AG08396 (cell line): ENCODE results near the gene TESMIN.
A peak's percentile ranks its signal among the peaks of the same experiment; 100 is the strongest.

Experiments used
- DNase-seq: peaks from one replicate; pipeline ENCODE4 v3.0.0; 2012; ENCODE audit warnings: low spot score, mixed read lengths

The TESMIN gene, protein sequence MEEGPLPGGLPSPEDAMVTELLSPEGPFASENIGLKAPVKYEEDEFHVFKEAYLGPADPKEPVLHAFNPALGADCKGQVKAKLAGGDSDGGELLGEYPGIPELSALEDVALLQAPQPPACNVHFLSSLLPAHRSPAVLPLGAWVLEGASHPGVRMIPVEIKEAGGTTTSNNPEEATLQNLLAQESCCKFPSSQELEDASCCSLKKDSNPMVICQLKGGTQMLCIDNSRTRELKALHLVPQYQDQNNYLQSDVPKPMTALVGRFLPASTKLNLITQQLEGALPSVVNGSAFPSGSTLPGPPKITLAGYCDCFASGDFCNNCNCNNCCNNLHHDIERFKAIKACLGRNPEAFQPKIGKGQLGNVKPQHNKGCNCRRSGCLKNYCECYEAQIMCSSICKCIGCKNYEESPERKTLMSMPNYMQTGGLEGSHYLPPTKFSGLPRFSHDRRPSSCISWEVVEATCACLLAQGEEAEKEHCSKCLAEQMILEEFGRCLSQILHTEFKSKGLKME

DNA sequence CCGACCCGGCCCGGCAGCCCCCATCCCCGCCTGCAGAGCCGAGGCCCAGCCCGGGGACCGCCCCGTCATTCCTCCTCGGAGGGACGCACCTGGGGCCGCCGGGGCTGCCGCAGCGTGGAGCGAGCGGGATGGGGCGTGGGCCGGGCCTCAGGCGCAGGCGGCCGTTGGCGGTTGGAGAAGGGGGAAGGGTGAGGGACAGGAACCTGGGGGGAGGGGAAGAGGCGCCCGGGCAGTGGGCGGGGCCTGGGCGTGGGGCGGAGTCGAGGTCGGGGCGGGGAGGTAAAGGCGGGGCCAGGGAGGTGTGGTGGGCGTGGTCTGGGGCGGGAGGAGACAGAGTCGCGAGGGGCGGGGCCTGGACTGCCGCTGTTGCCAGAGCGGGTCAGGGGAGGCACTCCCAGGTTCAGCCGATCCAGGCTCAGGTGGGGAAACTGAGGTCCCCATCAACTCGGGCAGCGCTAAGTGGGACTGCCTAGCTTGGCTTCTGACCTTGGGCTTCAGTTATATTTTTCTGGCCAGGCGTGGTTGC, at the start of gene TESMIN:
Gene TESMIN, minus strand, starts transcription at position 190 of the 526 bp plus-strand sequence. CDS start 860 bp downstream, outside the sequence.
- peak; percentile 98 for DNase-seq

DNA sequence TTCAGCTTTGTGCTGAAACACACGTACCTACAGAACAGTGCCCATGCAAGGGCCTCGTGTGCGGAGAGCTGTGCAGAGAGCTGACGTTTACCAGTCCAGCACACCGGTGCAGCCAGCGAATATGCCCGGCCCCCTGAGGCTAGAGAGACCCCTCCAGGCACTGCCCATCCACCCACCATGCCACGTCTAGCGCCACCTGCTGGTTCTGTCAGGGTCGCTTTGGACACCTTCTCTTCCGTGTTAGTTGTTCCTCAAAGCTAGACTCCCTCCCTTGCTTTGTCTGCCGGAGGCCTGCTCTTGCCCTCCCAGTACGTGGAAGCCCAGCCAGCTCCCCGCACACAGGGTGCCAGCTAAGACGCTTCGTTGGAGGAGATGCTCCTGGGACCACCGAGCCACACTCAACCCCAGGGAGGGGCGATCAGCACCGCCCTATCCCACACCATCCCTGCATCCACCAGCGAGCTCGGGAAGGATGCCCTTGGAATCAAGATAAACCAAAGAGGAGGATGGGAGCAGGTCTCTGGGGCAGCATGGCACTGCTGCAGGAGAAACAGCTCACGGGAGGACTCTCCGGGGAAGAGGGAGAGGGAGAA, 47.0 kb upstream of the TESMIN start:
- DNase-seq: peak; percentile 42

DNA sequence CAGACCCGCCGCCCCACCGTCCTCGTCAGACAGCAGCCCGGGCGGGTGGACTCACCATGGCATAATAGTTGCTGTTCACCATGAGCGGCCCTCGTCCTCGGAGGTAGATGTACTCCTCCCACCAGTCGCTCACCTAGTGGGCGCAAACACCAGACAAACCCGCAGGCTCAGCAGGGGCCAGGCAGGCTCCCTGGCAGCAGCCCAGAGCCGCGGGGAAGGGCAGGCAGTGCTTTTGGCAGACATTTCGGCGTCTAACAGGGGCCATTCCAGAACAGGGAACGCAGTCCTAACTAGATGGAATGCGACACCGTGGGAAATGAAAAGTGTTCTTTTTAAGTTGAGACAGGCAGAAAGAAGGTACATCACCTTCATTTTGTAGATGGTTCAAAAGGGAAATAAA, 45.5 kb upstream of the TESMIN start:
- DNase-seq: no peak

DNA sequence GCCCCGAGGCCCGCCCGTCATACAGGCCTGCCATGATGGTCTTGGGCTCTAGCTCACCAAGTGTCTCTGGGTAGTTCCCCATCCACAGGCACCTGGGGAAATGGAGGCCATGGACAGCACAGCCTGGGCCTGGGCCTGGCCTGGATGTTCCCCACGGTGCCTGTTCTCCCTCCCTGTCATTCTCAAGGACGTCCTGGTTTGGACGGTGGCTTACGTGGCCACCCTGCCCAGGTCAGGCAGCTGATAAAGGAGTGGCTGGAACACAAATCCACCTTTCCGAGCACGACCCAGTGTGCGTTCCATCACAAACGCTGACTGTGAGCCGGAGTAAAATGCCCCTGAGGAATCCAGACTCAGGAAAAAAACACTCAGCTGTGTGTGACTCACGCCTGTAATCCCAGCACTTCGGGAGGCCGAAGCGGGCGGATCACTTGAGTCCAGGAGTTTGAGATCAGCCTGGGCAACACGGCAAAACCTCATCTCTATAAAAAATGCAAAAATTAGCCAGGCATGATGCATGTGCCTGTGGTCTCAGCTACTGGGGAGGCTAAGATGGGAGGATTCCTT, 41.2 kb upstream of the TESMIN start:
- DNase-seq: no peak

DNA sequence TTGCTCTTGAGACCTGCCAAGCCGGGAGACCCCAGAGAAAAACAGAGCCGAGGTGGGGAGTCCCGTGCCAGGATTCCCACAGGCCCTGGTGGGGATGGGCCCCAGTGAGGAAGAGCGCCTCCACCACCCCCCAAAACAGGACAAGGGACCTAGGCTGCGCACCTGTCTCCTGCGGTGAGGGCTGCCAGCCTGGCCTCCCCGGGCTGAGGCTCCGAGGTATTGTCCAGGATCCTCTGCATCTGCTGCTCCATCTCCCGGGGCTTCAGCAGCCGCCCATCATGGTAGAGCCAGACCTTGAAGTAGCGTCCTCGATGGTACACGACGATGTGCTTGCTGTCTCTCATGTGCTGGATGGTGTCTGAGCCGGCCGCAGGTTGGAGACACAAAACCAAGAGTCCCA, 33.3 kb upstream of the TESMIN start:
- DNase-seq: no peak

DNA sequence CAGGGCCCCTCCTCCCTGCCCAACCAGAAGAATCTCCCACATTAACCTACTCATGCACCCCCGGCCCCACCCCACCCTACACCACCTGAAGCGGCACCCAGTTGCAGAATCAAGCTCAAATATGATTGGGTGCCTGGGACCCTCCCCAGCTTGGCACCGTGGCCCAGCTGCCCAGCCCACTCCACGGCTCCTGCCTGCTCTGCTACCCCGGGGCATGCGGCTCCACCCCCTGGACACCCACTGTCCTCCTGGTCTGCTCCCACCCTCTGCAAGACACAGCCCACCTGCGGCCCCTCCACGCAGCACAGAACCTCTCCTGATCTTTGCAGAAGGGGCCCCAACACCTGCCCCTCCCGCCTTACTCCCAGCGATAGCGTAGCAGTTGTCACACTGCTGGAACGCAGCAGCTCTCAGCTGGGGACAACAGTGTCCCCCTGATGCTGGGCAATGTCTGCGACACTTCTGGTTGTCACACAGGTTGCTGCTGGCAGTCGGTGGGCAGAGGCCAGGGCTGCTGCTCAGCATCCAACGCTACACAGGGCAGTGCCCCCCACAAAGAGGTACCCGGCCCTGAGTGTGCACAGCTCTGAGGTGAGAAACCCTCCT, 32.0 kb upstream of the TESMIN start:
- no peak for DNase-seq

DNA sequence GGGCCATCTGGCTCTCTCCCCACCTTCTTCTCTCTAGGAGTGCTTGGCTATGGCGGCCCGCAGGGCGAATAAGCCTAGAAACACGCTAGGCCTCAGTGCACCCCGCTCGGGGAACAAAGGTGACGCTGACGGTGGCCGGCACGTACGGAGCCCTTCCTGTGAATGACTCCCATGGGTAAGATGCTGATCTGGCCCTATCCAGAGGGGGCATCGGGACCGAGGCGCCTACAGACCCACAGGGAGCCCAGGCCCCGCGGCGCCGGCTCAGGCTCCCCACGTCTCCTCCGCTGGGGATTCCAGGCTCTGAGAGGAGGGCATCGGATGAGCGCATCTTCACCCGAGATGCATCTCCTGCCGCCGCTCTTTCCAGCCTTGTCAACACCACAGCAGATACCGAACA, 31.4 kb upstream of the TESMIN start:
- DNase-seq: no peak

DNA sequence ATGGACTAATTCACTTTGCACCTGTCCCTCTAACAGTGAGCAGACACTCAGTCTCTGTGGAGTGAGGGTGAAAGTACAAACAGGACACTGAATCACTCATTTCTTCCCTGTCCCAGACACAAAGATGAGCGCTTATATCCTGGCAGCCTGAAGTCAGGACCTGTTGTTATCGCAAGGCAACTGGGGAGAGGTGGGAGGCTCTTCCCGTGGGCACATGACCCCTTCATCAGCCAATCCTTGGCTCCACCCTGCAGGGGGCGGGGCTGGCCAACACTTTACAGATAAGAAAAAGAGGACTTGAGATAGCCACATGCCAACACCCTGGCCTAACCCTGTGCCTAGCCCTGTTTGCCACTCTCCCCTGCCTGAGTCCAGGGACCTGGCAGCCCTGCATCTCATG, 29.5 kb upstream of the TESMIN start:
- no peak for DNase-seq

DNA sequence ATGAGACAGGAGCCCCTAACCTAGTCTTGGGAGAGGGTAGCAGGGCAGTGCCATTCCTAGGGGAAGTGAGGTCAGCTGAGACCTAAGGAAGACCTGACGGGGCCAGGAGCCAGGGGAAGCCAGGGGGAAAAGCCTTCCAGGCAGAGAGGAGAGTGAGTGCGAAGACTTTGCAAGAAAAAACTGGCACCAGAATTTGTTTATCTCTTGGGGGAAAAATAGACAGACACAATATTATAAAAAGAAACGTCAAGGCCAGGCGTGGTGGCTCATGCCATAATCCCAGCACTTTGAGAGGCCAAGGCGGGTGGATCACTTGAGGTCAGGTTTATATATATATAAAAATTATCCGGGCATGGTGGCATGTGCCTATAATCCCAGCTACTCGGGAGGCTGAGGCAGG, 26.9 kb upstream of the TESMIN start:
- DNase-seq: no peak

DNA sequence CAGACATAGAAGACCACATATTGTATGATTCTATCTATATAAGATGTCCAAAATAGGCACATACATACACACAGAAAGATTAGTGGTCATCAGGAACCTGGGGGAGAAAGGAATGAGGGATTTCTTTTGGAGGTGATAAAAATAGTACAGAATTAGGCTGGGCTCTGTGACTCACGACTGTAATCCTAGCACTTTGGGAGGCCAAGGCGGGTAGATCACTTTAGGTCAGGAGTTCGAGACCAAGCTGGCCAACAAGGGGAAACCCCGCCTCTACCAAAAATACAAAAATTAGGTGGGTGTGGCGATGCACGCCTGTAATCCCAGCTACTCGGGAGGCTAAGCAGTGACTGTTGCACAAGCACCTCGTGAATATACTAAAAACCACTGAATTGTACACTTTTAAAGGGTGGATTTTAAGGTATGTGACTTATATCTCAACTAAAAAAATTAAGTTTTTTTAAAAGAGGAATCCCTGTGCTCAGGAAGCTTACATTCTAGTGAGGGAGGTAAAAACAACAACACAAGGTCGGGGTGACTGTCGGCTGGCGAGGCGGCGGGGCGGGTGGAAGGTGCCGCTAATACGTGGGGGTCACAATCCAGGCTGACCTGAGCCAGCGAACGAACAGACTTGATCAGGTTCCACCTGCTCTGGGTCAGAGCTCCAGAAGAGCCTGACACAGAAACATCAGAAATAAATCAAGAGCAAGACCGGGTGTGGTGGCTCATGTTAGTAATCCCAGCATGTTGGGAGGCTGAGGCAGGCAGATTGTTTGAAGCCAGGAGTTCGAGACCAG, 25.3 kb upstream of the TESMIN start:
- DNase-seq: no peak

DNA sequence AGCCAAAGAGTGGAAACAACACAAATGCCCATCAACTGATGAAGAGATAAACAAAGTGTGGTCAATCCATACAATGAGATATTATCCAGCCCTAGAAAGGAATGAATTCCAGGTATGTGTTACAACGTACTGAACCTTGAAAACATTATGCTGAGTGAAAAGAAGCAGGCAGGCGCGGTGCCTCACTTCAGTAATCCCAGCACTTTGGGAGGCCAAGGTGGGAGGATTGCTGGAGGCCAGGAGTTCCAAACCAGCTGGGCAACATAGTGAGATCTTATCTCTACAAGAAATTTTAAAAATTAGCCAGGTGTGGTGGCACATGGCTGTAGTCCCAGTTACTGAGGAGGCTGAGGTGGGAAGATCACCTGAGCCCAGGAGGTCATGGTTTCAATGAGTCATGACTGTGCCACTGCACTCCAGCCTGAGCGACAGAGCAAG, 24.6 kb upstream of the TESMIN start:
- no peak for DNase-seq

DNA sequence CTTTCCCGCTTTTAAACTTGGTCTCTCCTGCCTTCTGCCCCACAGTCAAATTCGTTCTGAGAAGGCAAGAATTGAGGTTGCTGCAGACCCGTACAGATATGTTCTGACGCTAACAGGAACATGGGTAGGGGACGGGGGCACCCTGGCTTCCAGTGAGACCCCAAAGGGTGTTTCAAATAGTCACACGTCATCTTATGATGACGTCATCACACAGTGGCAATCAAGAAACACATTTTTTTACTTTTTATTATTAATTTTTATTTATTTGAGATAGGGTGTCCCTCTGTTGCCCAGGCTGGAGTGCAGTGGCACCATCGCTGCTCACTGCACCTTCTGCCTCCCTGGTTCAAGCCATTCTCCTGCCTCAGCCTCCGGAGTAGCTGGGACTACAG, 22.9 kb upstream of the TESMIN start:
- DNase-seq: no peak

DNA sequence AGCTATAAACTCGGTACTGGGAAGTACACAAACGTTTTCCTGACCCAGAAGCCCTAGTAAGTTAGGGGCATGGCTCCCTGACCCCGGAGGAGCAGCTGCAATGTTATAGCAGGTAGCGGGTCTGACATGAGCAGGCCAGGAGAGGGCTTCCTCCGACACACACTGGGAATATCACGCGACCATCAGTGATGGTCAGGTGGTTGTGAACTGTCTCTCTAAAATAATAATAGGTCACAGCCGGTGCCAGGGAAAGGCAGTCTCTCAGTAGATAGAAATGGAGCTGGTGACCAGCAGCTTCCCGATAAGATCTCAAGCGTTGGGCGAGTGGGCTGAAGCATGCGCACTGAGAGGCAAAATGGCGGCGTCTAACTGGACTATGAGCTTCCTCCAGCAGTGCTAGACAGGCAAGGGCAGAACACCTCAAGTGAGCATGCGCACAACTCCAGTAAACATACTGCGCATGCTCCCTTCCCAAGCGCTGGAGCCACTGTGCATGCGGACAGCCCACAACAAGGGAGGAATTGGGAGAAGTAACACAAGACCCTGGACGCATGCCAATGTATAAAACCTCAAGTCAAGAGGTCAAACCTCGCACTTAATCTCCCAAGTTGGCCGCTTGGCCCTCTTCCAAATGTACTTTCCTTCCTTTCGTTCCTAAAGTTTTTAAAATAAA, 22.3 kb upstream of the TESMIN start:
- DNase-seq: peak; percentile 46

DNA sequence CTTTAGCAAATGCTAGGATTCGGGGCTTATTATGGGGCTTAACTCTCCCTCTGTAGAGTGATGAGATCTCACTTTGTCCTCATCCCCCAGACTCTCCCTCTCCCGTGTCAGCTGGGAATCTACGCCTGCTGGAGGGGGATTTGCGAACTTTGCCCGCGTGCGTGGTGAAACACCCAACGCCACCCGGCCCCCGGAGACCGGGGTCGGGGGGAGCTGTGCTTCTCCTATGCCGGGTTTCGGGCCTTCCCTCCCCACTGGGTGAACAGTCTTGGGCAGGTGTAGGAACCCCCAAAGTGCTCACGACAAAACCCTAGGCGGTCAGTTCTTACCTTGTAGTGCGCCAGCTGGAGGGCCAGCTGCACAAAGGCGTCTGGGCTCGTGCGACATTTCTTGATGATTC, 21.6 kb upstream of the TESMIN start:
- no peak for DNase-seq

DNA sequence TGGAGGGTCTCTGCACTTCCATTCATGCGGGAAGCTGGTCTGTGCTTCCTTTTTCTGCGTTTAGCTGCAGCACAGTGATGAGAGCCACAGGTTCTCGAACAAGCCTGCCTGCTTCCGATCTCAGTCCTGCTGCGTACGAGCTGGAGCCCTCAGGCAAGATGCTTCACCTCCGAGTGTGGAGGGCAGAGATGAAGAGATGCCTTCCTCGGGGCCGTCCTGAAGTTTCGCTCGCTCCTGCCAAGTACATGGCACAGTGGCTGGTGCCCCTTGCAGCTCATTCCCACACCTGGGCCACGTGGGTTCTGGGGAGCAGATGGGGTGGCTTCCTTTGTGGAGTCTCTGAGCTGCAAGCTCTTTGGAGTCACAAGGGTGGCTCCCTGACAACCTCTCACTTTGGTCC, 19.5 kb upstream of the TESMIN start:
- DNase-seq: no peak

DNA sequence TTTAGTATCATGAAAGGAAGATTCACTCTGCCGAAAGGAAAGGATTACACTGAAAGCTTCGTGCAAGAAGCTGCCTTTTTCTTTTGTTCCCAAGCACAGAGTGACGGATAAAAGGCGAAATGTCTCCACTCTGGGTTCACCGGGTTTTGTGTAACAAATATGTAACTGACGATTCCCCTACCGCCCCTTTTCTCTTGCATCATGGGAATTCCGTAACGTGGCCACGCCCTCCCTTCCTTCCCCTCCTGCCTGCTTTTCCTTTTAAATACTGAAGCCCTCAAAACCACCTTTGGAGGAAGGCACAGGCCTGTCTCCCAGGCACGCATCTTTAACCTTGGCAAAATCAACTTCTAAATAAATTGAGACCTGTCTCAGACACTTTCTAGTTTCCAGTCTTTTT, 16.4 kb upstream of the TESMIN start:
- DNase-seq: no peak

DNA sequence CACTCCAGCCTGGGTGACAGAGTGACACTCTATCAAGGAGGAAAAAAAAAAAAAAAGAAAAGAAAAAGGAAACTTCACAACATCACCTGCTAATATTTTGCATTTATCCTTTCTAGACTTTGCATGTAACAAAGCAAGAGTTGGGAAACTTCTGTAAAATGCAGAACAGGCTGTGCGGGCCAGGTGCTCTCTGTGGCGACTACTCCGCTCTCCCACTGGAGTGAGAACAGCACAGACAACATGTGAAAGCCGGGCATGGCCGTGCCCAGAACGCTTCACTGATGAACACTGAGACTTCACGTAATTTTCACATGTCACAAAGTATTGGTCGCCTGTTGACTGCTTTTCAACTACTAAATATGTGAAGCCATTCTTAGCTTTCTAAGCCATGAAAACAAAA, 15.5 kb upstream of the TESMIN start:
- no peak for DNase-seq

DNA sequence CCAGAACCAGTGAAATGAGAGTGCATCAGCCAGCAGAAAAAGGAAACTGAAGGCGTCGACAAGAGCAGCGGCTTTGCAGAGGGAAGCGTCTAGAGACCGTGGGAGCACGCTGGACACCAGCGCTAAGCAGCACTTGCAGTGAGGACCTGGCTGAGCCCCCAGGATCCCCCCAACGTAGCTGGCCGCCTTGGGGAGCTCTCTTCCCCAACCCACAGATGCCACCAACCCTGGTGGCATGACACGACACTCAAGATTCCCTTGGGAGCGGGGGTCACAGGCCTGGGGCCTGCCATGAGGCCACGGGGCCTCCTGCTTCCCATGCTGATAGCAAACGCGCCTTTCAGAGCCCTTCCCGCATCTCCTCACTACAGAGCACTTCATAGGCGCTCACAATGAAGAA, 13.4 kb upstream of the TESMIN start:
- DNase-seq: no peak

DNA sequence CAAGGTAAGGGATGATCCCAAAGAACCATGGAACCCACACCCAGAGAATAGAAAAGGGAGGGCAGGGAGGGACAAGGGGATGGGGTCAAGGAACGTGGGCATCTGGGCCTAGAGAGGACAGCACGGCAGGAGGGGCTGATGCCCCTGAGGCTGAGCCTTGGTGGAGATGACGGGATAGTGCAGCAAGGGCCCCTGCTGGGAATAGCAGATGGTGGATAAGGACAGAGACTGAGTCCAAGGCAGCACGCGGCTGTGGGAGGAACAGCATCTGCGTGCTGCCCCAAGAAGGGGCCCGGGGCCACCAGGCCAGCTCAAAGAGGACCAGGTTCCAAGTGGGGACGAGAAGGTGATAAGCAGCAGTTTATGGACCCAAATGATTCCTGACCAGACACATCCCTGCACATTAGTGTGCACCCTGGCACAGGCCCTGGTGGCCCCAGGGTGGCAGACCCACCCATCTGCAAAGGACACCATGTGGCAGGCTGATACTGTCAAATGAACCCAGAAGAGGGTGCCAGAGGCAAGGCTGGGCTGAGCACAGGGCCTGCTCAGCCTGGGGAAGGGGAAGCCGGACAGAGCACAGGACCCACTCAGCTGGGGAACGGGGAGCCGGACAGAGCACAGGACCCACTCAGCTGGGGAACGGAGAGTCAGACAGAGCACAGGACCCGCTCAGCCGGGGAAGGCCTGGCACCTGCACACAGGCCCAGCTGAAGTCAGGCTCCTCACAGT, 12.8 kb upstream of the TESMIN start:
- DNase-seq: no peak

DNA sequence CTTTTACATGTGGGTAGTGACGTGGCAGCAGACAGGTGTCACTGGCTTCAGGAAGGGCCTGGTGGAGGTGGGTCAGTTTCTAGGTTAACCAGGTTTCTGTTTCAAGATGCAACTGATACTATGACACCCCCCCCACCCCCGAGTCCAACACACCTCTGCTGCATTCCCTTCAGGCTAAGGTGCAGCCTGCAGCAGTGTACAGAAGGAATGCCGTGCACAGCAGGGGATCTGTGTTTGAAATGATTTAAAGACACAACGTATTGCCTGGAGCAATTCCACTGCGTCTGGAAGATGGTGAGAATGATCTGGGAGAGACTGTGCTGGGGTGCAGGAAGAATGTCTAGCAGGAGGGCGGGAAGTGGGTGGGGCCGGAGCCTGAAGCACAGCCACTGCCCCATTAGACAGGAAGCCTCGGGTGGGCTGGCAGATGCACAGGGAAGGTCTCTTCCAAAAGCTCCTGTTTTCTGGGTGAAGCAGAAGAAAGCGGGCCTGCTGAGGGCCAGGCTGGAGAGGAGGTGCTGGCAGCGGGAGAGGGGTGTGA, 11.9 kb upstream of the TESMIN start:
- DNase-seq: no peak
